HTERT RPE-1 (cell line): ENCODE data around the gene SF3B4.
"Not testable (repeated sequence)": the region's sequence is repeated elsewhere in the genome, so short reads cannot be mapped to it uniquely, and the experiment has no call there.

Source experiments
- in situ Hi-C: fragments of 300-500 bp; cut with MboI; formaldehyde crosslinking; loops from 4 replicates; pipeline ENCODE4 v1.14.3; 2020; ENCODE audit warnings: low sequenced_read_pairs

Gene SF3B4

GRCh38 chr1:149888247-149888998, 39.2 kb downstream of the SF3B4 start:
- in situ Hi-C loops: no loop called here

- in situ Hi-C loops: no loop called here
Observed at GRCh38 chr1:149887456-149888246, 40.0 kb downstream of the SF3B4 start.

GRCh38 chr1:149887196-149887455, 40.5 kb downstream of the SF3B4 start:
- in situ Hi-C loops: not testable (repeated sequence)

GRCh38 chr1:149886396-149887195, 41.0 kb downstream of the SF3B4 start:
- in situ Hi-C loops: no loop called here

GRCh38 chr1:149886121-149886395, 41.5 kb downstream of the SF3B4 start:
- in situ Hi-C loops: not testable (repeated sequence)

- in situ Hi-C loops: no loop called here
Observed at GRCh38 chr1:149885339-149886120, 42.1 kb downstream of the SF3B4 start.

- in situ Hi-C loops: no loop called here
Observed at GRCh38 chr1:149884433-149885338, 42.9 kb downstream of the SF3B4 start.

- in situ Hi-C loops: no loop called here
Observed at GRCh38 chr1:149883598-149884247, 43.9 kb downstream of the SF3B4 start.

- in situ Hi-C loops: no loop called here
Observed at GRCh38 chr1:149881876-149882275, 45.7 kb downstream of the SF3B4 start.

GRCh38 chr1:149879556-149879955, 48.0 kb downstream of the SF3B4 start:
- in situ Hi-C loops: no loop called here

GRCh38 chr1:149877211-149877946, 50.2 kb downstream of the SF3B4 start:
- in situ Hi-C loops: no loop called here
